A549 (cell line): ENCODE results near the gene BBIP1. TPM values are rescaled to one million over a fixed set of nuclear protein-coding genes. Genes with fewer than 3 reads are reported as not detected.

Experiments
- ATAC-seq, 2 experiments: fragments of 200-7000 bp in 1 of 2; fragments of >200 bp in 1 of 2; cut with Nextera tagmentation in 1 of 2; cut with Tn5 transposase in 1 of 2; 3 replicates each; pipeline versions ENCODE4 v1.8.0 to v1.9.1; 2018 to 2020; ENCODE audit warnings: mild to moderate bottlenecking in 1 of 2, moderate library complexity in 1 of 2
- CTCF ChIA-PET: fragments of 300-600 bp; sonication (Branson Sonifier 250); formaldehyde crosslinking; extraction: SDS; loops from one replicate; lab custom pipeline; 2021; ENCODE audit warnings: antibody characterized with exemption, inconsistent platforms; lab: Yijun Ruan, JAX
- POLR2A ChIA-PET: fragments of 350-600 bp; formaldehyde crosslinking; extraction: SDS; loops from one replicate; lab custom pipeline; 2021; ENCODE audit warnings: antibody characterized with exemption, inconsistent platforms; lab: Yijun Ruan, JAX
- DNase-seq, 2 experiments: peaks; one replicate each; pipeline versions ENCODE4 v3.0.0 to v3.0.0-alpha.2; 2011 to 2016; ENCODE audit warnings: low read depth in 1 of 2, low spot score in 1 of 2
- FAIRE-seq: peaks from 2 replicates; lab custom pipeline; 2011; peaks lifted over from hg19 to GRCh38; lab: Jason Lieb, UNC
- H3K27ac ChIP-seq, 2 experiments: fragments of >200 bp; sonication (Bioruptor Twin); formaldehyde crosslinking; 3 replicates each; pipeline ENCODE4 v1.5.1; 2016 to 2017
- H3K4me1 ChIP-seq: fragments of >200 bp; sonication (Bioruptor Twin); formaldehyde crosslinking; 3 replicates; pipeline ENCODE4 v1.6.1; 2016
- H3K4me2 ChIP-seq: fragments of >200 bp; sonication (Bioruptor Twin); formaldehyde crosslinking; 3 replicates; pipeline ENCODE4 v1.6.1; 2016
- H3K4me3 ChIP-seq: fragments of >200 bp; sonication (Bioruptor Twin); formaldehyde crosslinking; 3 replicates; pipeline ENCODE4 v1.5.1; 2016
- H3K9me3 ChIP-seq: fragments of >200 bp; sonication (Bioruptor Twin); formaldehyde crosslinking; 3 replicates; pipeline ENCODE4 v1.6.1; 2016
- CBX2 ChIP-seq: fragments of 200-600 bp; sonication (generic); IDR thresholded peaks from 2 replicates; pipeline ENCODE4 v1.6.1; 2016; ENCODE audit warnings: low read depth, mild to moderate bottlenecking, borderline replicate concordance
- CHD2 ChIP-seq: fragments of 150-350 bp; IDR thresholded peaks from 2 replicates; pipeline ENCODE4 v1.6.1; 2014; ENCODE audit warnings: low read length; ENCODE audit not compliant: partially characterized antibody
- ESRRA ChIP-seq: fragments of 150-350 bp; IDR thresholded peaks from 2 replicates; pipeline ENCODE4 v1.6.1; 2014; ENCODE audit warnings: mild to moderate bottlenecking, low read length, borderline replicate concordance
- HDAC2 ChIP-seq: fragments of 200-600 bp; sonication (generic); IDR thresholded peaks from 2 replicates; pipeline ENCODE4 v1.6.1; 2016
- JUN ChIP-seq, 2 experiments: fragments of >200 bp; sonication (Bioruptor Twin); formaldehyde crosslinking; IDR thresholded peaks; 2 replicates in 1 of 2; 3 replicates in 1 of 2; pipeline ENCODE4 v1.6.1; 2016 to 2017
- KDM1A ChIP-seq: fragments of 200-600 bp; sonication (generic); IDR thresholded peaks from 2 replicates; pipeline ENCODE4 v1.6.1; 2016; ENCODE audit warnings: low read depth, mild to moderate bottlenecking
- MAFK ChIP-seq: fragments of 450-650 bp; IDR thresholded peaks from 2 replicates; pipeline ENCODE4 v1.6.1; 2014; ENCODE audit not compliant: partially characterized antibody
- MAZ ChIP-seq: fragments of 150-350 bp; IDR thresholded peaks from 2 replicates; pipeline ENCODE4 v1.6.1; 2014; ENCODE audit warnings: antibody characterized with exemption, low read depth, low read length, borderline replicate concordance
- NPAS2 ChIP-seq: fragments of 250-450 bp; sonication (Bioruptor Pico); IDR thresholded peaks from 2 replicates; pipeline ENCODE4 v1.8.0; 2022; ENCODE audit warnings: mild to moderate bottlenecking, moderate library complexity, borderline replicate concordance
- NR3C1 ChIP-seq: fragments of >200 bp; sonication (Bioruptor Twin); formaldehyde crosslinking; IDR thresholded peaks from 3 replicates; pipeline ENCODE4 v1.6.1; 2017
- POLR2A ChIP-seq: IDR thresholded peaks from 2 replicates; pipeline ENCODE4 v1.6.1; 2012; ENCODE audit warnings: mild to moderate bottlenecking, low read length
- RAD21 ChIP-seq, 2 experiments: fragments of >200 bp in 1 of 2; sonication (Bioruptor Twin) in 1 of 2; formaldehyde crosslinking in 1 of 2; IDR thresholded peaks in 1 of 2; conservative IDR thresholded peaks in 1 of 2; 2 replicates in 1 of 2; 3 replicates in 1 of 2; pipeline ENCODE4 v1.6.1; 2012 to 2018; ENCODE audit warnings: inconsistent platforms in 1 of 2
- RNF2 ChIP-seq: fragments of 200-600 bp; sonication (generic); IDR thresholded peaks from 2 replicates; pipeline ENCODE4 v1.6.1; 2016; ENCODE audit warnings: low read depth, mild to moderate bottlenecking, antibody characterized with exemption, moderate library complexity, borderline replicate concordance
- WGBS: methylation state at CpG from one replicate; pipeline ENCODE4 v1.1.6; 2017; ENCODE audit errors: missing lambda C conversion rate; 5-methylcytosine and 5-hydroxymethylcytosine counted together
- polyA plus RNA-seq, 4 experiments: library from polyadenylated mRNA; depleted of rRNA in 3 of 4; stranded (reverse); fragments of >200 nt; fragmentation: RNase III in 1 of 4; extraction: RNeasy Plus Mini Kit Qiagen cat#74134 plus additional on column Dnase treatment in 1 of 4; gene quantifications; 2 replicates in 3 of 4; 3 replicates in 1 of 4; pipeline ENCODE4 v1.2.3, GENCODE V29; 2011 to 2017
- TF ChIP-seq, protein P1 (sequence below): fragments of 200-600 bp; sonication (generic); IDR thresholded peaks from 2 replicates; pipeline ENCODE4 v1.6.1; 2016; ENCODE audit warnings: antibody characterized with exemption, mild to moderate bottlenecking, moderate library complexity
- TF ChIP-seq, protein P2 (sequence below): fragments of >200 bp; sonication (Bioruptor Twin); formaldehyde crosslinking; IDR thresholded peaks from 3 replicates; pipeline ENCODE4 v1.5.1; 2016
- TF ChIP-seq, protein P3 (sequence below): fragments of >200 bp; sonication (Bioruptor Twin); formaldehyde crosslinking; IDR thresholded peaks from 2 replicates; pipeline ENCODE4 v1.6.1; 2016

BBIP1 gene
- polyA plus RNA-seq, 2 of the 4 experiments (the other 2 are of a cell fraction) = 57.2 to 83.4 TPM

DNA sequence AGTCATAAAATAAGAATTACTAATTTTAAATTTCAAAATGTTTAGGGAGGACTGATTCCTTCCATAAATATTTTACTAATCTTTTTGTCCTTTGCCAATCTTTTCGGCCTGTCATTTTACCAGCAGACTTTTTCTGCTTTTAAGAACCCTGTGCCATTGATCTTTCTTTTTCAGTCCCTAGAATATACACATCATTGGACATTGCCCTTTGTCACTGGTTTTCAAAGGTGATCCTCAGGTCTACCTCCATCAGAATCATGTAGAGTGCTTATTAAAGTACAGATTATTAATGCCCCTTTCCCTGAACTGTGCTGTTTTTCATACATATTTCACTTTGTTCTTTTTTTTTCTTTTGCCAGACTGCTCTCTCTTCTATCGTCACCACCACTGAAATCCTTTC is 44.2 kb upstream of the BBIP1 start:
- FAIRE-seq = no peak
- TF ChIP-seq HDAC2 (no peak), JUN (IDR thresholded peaks at IDR 0.05) (no peak), NPAS2 (CRISPR knock-in tag) (no peak), MAZ (no peak), RAD21 (conservative IDR thresholded peaks at IDR 0.05 in 1 of 2, IDR thresholded peaks at IDR 0.05 in 1 of 2) (no peak), CHD2 (no peak)
- TF ChIP-seq, protein P1, sequence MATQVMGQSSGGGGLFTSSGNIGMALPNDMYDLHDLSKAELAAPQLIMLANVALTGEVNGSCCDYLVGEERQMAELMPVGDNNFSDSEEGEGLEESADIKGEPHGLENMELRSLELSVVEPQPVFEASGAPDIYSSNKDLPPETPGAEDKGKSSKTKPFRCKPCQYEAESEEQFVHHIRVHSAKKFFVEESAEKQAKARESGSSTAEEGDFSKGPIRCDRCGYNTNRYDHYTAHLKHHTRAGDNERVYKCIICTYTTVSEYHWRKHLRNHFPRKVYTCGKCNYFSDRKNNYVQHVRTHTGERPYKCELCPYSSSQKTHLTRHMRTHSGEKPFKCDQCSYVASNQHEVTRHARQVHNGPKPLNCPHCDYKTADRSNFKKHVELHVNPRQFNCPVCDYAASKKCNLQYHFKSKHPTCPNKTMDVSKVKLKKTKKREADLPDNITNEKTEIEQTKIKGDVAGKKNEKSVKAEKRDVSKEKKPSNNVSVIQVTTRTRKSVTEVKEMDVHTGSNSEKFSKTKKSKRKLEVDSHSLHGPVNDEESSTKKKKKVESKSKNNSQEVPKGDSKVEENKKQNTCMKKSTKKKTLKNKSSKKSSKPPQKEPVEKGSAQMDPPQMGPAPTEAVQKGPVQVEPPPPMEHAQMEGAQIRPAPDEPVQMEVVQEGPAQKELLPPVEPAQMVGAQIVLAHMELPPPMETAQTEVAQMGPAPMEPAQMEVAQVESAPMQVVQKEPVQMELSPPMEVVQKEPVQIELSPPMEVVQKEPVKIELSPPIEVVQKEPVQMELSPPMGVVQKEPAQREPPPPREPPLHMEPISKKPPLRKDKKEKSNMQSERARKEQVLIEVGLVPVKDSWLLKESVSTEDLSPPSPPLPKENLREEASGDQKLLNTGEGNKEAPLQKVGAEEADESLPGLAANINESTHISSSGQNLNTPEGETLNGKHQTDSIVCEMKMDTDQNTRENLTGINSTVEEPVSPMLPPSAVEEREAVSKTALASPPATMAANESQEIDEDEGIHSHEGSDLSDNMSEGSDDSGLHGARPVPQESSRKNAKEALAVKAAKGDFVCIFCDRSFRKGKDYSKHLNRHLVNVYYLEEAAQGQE = no peak
- no peak overlapping the region for H3K4me3 ChIP-seq
- CTCF ChIA-PET = interaction anchor here (1.0 kb wide), 1 partner anchor 32 kb away, joined by 3 read pairs; no protein-coding TSS in a partner anchor
- H3K27ac ChIP-seq = no peak overlapping the region
- no peak overlapping the region for H3K4me2 ChIP-seq
- ATAC-seq = no peak
- no peaks in the 10 kb centered on the region for H3K9me3 ChIP-seq
- 87% methylated on average over 2 of the region's 2 CpGs for WGBS
- H3K4me1 ChIP-seq = 0 out of 3 replicates have a peak, but pooled peaks cover 2% of the 10 kb centered on the region
- POLR2A ChIA-PET = no interaction called here
- no peak for DNase-seq

DNA sequence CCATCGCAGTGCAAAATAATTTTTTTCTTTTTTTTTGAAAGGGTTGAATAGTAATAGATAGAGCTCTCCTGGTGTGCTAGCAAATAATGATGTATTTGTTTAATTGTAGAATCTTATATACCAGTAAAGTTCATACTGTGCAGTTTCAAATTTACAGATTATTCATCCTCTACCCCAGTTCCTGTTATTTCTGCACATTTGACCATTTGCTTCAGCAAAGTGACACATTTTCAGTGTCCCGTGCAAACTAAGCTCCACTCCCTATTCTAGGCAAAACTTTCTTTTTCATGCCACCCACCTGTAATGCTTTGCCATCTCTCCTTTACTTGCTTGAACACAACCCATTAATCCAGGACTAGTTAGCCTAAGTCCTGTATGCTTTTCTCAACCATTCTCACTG is 43.5 kb upstream of the BBIP1 start:
- ChIA-PET CTCF (interaction anchor here (1.0 kb wide), 1 partner anchor 33 kb away, joined by 3 read pairs; no protein-coding TSS in a partner anchor), POLR2A (no interaction called here)

DNA sequence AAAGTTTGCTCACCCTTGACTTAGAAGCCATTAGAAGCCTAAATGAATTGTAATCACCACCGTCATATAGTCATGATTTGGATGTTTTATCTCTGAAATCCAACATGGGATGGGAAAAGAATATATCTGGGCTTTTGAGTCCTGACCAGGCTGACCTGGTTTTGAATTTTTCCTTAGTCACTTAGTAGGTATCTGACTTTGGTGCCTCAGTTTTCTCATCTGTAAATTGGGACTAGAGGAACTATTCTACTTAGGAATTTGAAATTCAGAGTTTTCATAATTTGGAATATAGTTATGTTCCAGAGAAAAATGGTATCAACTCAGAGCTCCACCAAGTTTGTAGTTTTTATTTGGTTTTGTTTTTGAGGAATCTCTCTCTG is 41.3 kb upstream of the BBIP1 start:
- WGBS = 96% methylated on average over 1 of the region's 1 CpG
- TF ChIP-seq KDM1A (peak; percentile 22; the same call in 1 of the 2 replicates), ESRRA (no peak)
- DNase-seq (no peak), ATAC-seq (no peak), FAIRE-seq (no peak)
- POLR2A ChIA-PET = no interaction called here
- Histone ChIP-seq H3K27ac (no peak overlapping the region), H3K4me2 (no peak overlapping the region), H3K4me3 (no peak overlapping the region), H3K4me1 (0 out of 3 replicates have a peak, but pooled peaks cover 2% of the 10 kb centered on the region), H3K9me3 (no peaks in the 10 kb centered on the region)
- CTCF ChIA-PET = interaction anchor here (2.0 kb wide), 1 partner anchor 214 kb away, joined by 6 read pairs; no protein-coding TSS in a partner anchor

More for the DNA sequence above, 43.5 kb upstream of the BBIP1 start:
- 93% methylated on average over 2 of the region's 2 CpGs for WGBS
- no peak for ATAC-seq
- Histone ChIP-seq H3K4me3 (no peak overlapping the region), H3K4me1 (0 out of 3 replicates have a peak, but pooled peaks cover 2% of the 10 kb centered on the region), H3K27ac (no peak overlapping the region), H3K4me2 (no peak overlapping the region), H3K9me3 (no peaks in the 10 kb centered on the region)
- no peak for DNase-seq
- TF ChIP-seq NR3C1 (no peak), CBX2 (no peak), POLR2A (no peak), MAFK (no peak), RNF2 (no peak)
- TF ChIP-seq, protein P2, sequence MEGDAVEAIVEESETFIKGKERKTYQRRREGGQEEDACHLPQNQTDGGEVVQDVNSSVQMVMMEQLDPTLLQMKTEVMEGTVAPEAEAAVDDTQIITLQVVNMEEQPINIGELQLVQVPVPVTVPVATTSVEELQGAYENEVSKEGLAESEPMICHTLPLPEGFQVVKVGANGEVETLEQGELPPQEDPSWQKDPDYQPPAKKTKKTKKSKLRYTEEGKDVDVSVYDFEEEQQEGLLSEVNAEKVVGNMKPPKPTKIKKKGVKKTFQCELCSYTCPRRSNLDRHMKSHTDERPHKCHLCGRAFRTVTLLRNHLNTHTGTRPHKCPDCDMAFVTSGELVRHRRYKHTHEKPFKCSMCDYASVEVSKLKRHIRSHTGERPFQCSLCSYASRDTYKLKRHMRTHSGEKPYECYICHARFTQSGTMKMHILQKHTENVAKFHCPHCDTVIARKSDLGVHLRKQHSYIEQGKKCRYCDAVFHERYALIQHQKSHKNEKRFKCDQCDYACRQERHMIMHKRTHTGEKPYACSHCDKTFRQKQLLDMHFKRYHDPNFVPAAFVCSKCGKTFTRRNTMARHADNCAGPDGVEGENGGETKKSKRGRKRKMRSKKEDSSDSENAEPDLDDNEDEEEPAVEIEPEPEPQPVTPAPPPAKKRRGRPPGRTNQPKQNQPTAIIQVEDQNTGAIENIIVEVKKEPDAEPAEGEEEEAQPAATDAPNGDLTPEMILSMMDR = no peak
- TF ChIP-seq, protein P3, sequence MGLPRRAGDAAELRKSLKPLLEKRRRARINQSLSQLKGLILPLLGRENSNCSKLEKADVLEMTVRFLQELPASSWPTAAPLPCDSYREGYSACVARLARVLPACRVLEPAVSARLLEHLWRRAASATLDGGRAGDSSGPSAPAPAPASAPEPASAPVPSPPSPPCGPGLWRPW = no peak
- FAIRE-seq = no peak
